Measurements from ENCODE around the gene OXER1.
A peak's percentile ranks its signal among the peaks of the same experiment; 100 is the strongest.
"Not testable (repeated sequence)": the region's sequence is repeated elsewhere in the genome, so short reads cannot be mapped to it uniquely, and the experiment has no call there.

Gene OXER1

DNA sequence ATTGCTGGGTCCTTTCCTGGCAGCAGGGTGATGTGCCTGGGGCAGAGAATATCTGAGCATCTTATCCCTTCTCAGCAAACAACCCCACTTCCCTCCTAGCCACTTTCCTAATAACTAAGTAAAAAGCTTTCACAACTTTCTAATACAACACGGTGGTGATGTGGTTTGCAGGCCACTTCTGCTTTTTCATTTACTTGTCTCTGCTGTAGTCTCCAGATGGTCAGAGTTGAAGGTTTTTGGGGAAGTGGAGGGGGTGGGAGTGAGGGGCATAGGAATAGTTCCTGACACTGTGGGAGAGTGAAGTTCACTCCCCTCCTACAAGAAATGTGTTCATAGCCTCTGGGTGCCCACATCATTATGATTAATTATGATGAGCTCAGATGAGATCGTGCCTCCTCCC lies 11.6 kb downstream of the OXER1 start:
- DNase-seq, result no peak

- no peak for DNase-seq
Observed at GRCh38 chr2:42748840-42749239, 15.1 kb downstream of the OXER1 start.

DNA sequence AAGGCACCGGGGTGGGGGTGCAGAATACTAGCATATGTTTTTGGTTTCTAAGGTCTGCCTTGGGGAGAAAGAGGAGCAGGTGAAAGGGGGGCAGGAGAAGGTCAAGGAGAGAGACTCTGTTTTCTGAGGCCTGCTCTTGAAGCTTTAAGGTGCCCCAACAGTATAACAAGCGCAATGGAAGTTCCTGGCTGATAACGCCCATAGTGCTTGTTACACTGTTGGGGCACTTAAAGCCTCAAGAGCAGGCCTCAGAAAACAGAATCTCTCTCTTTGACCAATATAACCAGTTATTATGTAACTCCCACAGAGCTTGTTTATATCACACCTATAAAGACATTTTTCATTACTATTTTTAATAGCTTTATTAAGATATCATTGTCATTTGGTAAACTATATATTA lies 16.5 kb downstream of the OXER1 start:
- DNase-seq, result no peak

DNA sequence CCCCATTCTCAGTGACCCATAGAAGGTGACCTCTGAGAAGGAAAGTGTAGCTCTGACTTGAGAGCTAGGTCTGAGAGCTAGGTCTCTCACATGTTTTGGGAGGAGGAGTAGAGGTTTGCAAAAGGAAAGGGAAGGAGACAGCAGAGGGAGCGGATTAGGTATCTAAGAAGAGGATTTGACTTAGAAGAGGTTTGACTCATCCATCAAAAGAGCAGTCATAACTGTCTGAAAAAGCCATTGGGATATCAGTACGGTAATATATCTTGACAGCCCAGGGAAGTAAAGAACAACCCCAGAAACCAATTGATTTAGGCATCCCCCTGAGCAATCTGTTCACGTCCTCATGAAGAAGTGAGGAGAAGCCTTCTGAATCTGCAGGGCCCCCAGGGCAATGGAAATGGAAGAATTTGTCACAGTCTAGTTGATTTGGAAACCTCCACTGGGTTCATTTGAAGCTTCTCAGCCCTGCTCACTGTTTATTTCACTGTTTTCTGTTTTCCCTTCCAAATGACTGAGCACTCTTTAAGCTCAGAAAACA lies 19.3 kb downstream of the OXER1 start:
- DNase-seq, result no peak

DNA sequence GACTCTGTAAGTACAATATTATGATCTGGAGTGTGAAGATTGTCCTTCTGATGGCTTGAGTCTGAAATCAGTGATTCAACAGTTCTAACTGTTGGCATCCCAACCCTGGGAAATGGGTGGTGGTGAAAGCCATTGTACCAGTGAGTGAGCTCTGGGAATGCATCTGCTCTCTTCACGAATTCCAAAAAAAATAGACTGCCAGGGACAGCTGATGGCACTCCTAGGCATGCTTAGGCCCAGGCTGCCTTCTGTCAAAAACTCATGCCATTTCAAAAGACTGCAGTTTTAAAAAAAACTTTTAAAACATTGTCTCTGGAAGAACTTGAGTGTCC lies 20.3 kb downstream of the OXER1 start:
- DNase-seq, result no peak

DNA sequence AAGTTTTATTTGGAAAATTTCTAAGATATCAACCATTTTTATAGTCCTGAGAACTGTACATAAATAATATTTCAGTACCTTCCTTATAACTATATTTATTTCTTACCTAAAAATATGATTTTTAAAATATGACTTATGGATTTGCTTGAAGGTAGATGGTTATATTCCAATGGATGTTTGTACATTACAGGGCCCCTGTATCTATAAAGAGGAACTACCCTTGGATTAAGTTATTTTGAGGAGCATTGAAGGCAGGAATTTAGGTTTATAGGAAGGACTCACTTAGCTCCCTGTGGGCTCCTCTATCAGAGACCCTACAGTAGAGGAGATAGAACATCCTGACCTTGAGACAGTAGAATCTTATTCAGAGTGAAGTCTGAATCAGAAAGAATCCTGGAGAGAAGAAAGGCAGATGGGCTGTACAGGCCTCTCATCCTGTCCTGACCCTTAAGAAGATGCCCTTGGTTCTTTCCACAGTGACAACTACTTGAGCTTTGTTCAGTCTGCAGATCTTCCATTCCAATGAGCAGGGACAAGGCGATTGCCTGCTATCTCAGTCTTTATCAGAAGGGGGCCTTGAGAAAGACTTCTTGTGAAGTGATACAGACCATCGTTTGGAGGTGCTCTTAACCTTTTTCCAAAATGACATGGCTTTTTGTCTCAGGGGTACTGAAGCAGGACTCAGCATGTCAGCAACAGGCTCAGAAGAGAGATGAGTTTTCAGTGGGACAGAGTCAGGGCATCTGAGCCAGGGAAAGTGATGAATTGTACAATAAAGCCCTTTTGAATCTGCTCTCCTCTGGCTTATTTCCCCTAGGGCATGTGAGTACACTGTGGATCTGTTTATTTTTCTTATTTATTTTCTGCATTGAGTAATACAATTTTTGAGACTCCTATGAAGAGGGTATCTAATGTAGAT lies 20.9 kb downstream of the OXER1 start:
- no peak for DNase-seq

GRCh38 chr2:42741140-42741539 lies 22.8 kb downstream of the OXER1 start:
- no peak for DNase-seq

DNA sequence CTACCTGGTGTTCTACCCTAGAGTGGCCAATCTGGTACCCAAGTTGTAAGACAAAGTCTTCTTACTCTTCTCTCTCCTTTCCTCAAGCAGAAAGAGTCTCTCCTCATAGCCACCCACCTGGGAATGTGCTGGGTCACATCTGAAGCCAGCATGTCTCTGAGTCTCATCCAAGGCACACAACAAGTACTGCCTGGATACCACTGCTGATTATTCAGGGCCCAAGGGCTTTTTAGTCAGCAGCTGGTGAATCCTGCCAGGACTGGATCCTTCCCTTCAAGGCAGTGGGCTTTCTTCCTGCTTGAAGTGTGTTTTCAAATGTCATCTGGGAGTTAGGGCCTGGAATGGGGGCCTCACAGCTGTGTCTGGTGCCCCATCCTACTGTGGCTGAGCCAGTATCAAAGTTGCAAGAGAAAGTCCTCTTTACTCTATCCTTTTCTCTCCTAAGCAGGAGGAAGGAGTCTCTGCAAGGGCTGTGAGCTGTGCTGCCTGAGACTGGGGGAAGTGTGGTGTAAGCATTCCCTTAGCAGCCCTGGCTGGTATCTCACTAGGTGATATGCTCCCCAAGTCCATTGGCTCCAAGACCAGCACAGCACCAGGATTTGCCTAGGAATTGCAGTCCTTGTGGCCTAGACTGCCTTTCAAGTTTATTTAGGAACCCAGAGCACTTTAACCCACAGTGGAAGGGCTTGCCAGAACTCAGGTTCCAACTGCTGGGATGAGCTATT lies 27.2 kb downstream of the OXER1 start:
- DNase-seq, result no peak

- no peak for DNase-seq
Observed at GRCh38 chr2:42733852-42734251, 30.1 kb downstream of the OXER1 start.

DNA sequence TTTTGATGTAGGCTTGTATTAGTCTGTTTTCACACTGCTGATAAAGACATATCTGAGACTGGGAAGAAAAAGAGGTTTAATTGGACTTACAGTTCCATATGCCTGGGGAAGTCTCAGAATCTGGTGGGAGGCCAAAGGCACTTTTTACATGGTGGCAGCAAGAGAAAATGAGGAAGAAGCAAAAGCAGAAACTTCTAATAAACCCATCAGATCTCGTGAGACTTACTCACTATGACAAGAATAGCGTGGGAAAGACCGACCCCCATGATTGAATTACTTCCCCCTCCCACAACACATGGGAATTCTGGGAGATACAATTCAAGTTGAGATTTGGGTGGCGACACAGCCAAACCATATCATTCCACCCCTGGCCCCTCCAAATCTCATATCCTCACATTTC lies 32.6 kb downstream of the OXER1 start:
- not testable (repeated sequence) for DNase-seq

- no peak for DNase-seq
Observed at GRCh38 chr2:42726680-42727079, 37.3 kb downstream of the OXER1 start.

DNA sequence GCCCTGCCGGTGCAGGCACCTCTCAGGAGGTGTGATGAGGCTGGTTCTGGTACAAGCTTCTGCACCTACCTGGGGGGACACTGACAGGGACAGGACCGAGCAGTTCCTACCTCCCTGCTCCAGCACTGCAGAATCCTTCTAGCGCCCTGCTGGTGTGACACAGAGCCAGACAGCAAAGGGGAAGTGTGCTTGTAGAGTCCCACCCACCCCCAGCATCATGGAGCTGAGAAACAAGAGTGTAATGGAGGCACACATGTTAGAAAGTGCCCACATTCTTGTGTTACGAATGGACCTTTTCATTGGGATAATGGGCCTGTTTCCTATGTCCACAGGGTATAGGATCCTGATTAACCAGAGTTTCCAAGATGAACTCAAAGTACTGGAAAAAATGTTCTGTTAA lies 38.3 kb downstream of the OXER1 start:
- DNase-seq, result peak; percentile 12

- no peak for DNase-seq
Observed at GRCh38 chr2:42724886-42725285, 39.0 kb downstream of the OXER1 start.

- no peak for DNase-seq
Observed at GRCh38 chr2:42723465-42723864, 40.5 kb downstream of the OXER1 start.

- DNase-seq, result peak; percentile 51
Observed at GRCh38 chr2:42722320-42723190, 41.4 kb downstream of the OXER1 start.

GRCh38 chr2:42721898-42722297 lies 42.0 kb downstream of the OXER1 start:
- DNase-seq, result no peak

- DNase-seq, result no peak
Observed at GRCh38 chr2:42714686-42715085, 49.2 kb downstream of the OXER1 start.

- no peak for DNase-seq
Observed at GRCh38 chr2:42713920-42714319, 50.0 kb downstream of the OXER1 start.

GRCh38 chr2:42712934-42713333 lies 51.0 kb downstream of the OXER1 start:
- DNase-seq, result no peak
